ENCODE measurements around the gene STXBP1. TPM values are rescaled to one million over a fixed set of nuclear protein-coding genes. Genes with fewer than 3 reads are reported as not detected.

STXBP1 gene
- total and polyA plus RNA-seq, 2 of the 13 experiments (the other 11 are each of a cell fraction or from before 2014, with no cell fraction given): 2.9 TPM

- peak; percentile 76; the same call in 1 of the 2 replicates for TF ChIP-seq ZNF776 (CRISPR knock-in tag; IDR thresholded peaks at IDR 0.05)
- TF ChIP-seq ERF (CRISPR knock-in tag; IDR thresholded peaks at IDR 0.05): peak; percentile 78
- no peak for TF ChIP-seq NFKB2 (CRISPR knock-in tag; IDR thresholded peaks at IDR 0.05; ENCODE audit: borderline replicate concordance)
- 0 out of 2 replicates have a peak, but pooled peaks have one; percentile 67 for TF ChIP-seq NAIF1 (CRISPR knock-in tag; IDR thresholded peaks at IDR 0.05; ENCODE audit: borderline replicate concordance)
- TF ChIP-seq BRD4 (CRISPR knock-in tag; IDR thresholded peaks at IDR 0.05): no peak
- no peak for TF ChIP-seq ARID3A (IDR thresholded peaks at IDR 0.05; ENCODE audit: low read depth, low read length)
- no peak for TF ChIP-seq PRDM15 (CRISPR knock-in tag; IDR thresholded peaks at IDR 0.05)
- no peak for TF ChIP-seq ZNF562 (CRISPR knock-in tag; IDR thresholded peaks at IDR 0.05; ENCODE audit: borderline replicate concordance)
- no peak for TF ChIP-seq ZNF510 (CRISPR knock-in tag; IDR thresholded peaks at IDR 0.05; ENCODE audit: low read depth)
- no peak for TF ChIP-seq CEBPB (IDR thresholded peaks at IDR 0.05; ENCODE audit: borderline replicate concordance, low read depth, low read length)
- TF ChIP-seq THAP11 (CRISPR knock-in tag; IDR thresholded peaks at IDR 0.05): peak; percentile 90
- TF ChIP-seq PITX1 (CRISPR knock-in tag; IDR thresholded peaks at IDR 0.05): peak; percentile 31
- TF ChIP-seq ZNF317 (CRISPR knock-in tag; IDR thresholded peaks at IDR 0.05): 0 out of 2 replicates have a peak, but pooled peaks have one; percentile 46
- peak; percentile 48; the same call in 1 of the 2 replicates for TF ChIP-seq POLR2G (IDR thresholded peaks at IDR 0.05; ENCODE audit: low read depth, low read length)
- TF ChIP-seq ZNF503 (CRISPR knock-in tag; IDR thresholded peaks at IDR 0.05): no peak
- no peak for TF ChIP-seq ZNF543 (CRISPR knock-in tag; IDR thresholded peaks at IDR 0.05)
- TF ChIP-seq TFAP4 (IDR thresholded peaks at IDR 0.05; ENCODE audit: borderline replicate concordance, low read depth): no peak
- TF ChIP-seq ZNF329 (CRISPR knock-in tag; IDR thresholded peaks at IDR 0.05; ENCODE audit: low read depth): 0 out of 2 replicates have a peak, but pooled peaks have one; percentile 19
- no peak for TF ChIP-seq NCOR1 (IDR thresholded peaks at IDR 0.05; ENCODE audit: borderline replicate concordance, low read length)
- TF ChIP-seq ZNF577 (CRISPR knock-in tag; IDR thresholded peaks at IDR 0.05; ENCODE audit: borderline replicate concordance, low read depth): 0 out of 2 replicates have a peak, but pooled peaks have one; percentile 12
These were observed 103.6 kb downstream of the STXBP1 start, which contains the start of the genes PTRH1 and TTC16 (continued) for GRCh38 chr9:127715470-127716337.

Data from HepG2 (cell line).